CD4-positive, alpha-beta T cell (primary cell): ENCODE measurements around the gene RHBDL3. TPM values are rescaled to one million over a fixed set of nuclear protein-coding genes. Genes with fewer than 3 reads are reported as not detected.
"Not testable (repeated sequence)": the region's sequence is repeated elsewhere in the genome, so short reads cannot be mapped to it uniquely, and the experiment has no call there.

Experiments
- ATAC-seq: fragments of 200-7000 bp; cut with Tn5 transposase; one replicate; pipeline ENCODE4 v1.10.0; 2022; ENCODE audit warnings: mild to moderate bottlenecking; ENCODE audit not compliant: poor library complexity
- CTCF ChIA-PET: fragments of 350-600 bp; sonication (Branson Sonifier 250); formaldehyde crosslinking; loops from one replicate; lab custom pipeline; 2021; ENCODE audit warnings: antibody characterized with exemption, inconsistent platforms; lab: Charles Lee
- POLR2A ChIA-PET: fragments of 350-600 bp; sonication (Branson Sonifier 250); formaldehyde crosslinking; loops from one replicate; lab custom pipeline; 2021; ENCODE audit warnings: antibody characterized with exemption, inconsistent platforms; lab: Charles Lee
- DNase-seq, 14 experiments: peaks; one replicate each; pipeline ENCODE4 v3.0.0-alpha.2; 2013 to 2020; ENCODE audit warnings: mixed read lengths in 2 of 14
- H3K27ac ChIP-seq, 2 donors: one replicate each; pipeline versions ENCODE4 v1.5.1 to v1.7.0; 2013; ENCODE audit warnings: low read length in 2 of 2, low read depth in 1 of 2, mild to moderate bottlenecking in 1 of 2
- H3K27me3 ChIP-seq, 2 experiments: 1 replicate in 1 of 2; 2 replicates in 1 of 2; pipeline versions ENCODE4 v1.6.1 to v1.7.0; 2013; ENCODE audit warnings: low read length in 2 of 2, control low read depth in 1 of 2, mild to moderate bottlenecking in 1 of 2, moderate library complexity in 1 of 2; ENCODE audit not compliant: insufficient read depth in 2 of 2, control insufficient read depth in 1 of 2
- H3K36me3 ChIP-seq: one replicate; pipeline ENCODE4 v1.6.1; 2013; ENCODE audit warnings: low read length, control low read depth; ENCODE audit not compliant: insufficient read depth
- H3K4me1 ChIP-seq: one replicate; pipeline ENCODE4 v1.6.1; 2013; ENCODE audit warnings: low read length, control low read depth; ENCODE audit not compliant: insufficient read depth
- H3K4me3 ChIP-seq: one replicate; pipeline ENCODE4 v1.5.1; 2013; ENCODE audit warnings: mild to moderate bottlenecking, low read length, moderate library complexity
- H3K9me3 ChIP-seq, 2 experiments: 1 replicate in 1 of 2; 2 replicates in 1 of 2; pipeline versions ENCODE4 v1.6.1 to v1.7.0; 2013; ENCODE audit warnings: low read length in 2 of 2, mild to moderate bottlenecking in 2 of 2, control low read depth in 1 of 2, moderate library complexity in 1 of 2; ENCODE audit not compliant: control insufficient read depth in 1 of 2, insufficient read depth in 1 of 2
- H3K27ac Mint-ChIP-seq: one replicate; pipeline ENCODE4 v1.8.0; 2020; ENCODE audit warnings: mixed read lengths
- H3K27me3 Mint-ChIP-seq: one replicate; pipeline ENCODE4 v1.8.0; 2021; ENCODE audit warnings: mixed read lengths
- H3K36me3 Mint-ChIP-seq: one replicate; pipeline ENCODE4 v1.8.0; 2021; ENCODE audit warnings: low read depth, mixed read lengths
- H3K4me1 Mint-ChIP-seq: one replicate; pipeline ENCODE4 v1.8.0; 2021; ENCODE audit warnings: low read depth, mixed read lengths
- H3K4me3 Mint-ChIP-seq: one replicate; pipeline ENCODE4 v1.8.0; 2020; ENCODE audit warnings: mild to moderate bottlenecking, mixed read lengths
- H3K9me3 Mint-ChIP-seq: one replicate; pipeline ENCODE4 v1.8.0; 2020; ENCODE audit warnings: mixed read lengths
- CTCF ChIP-seq: fragments of 200-600 bp; IDR thresholded peaks from one replicate; pipeline ENCODE4 v1.8.0; 2022; ENCODE audit warnings: antibody characterized with exemption, mild to moderate bottlenecking
- intact Hi-C, 2 experiments: fragments of 100-400 bp; cut with DNase I in 1 of 2; cut with micrococcal nuclease in 1 of 2; formaldehyde crosslinking; loops; one replicate each; pipeline versions ENCODE4 v1.15.1 to v1.9.0; 2023 to 2025; cut with DNase I, micrococcal nuclease
- total RNA-seq, 174 experiments: library from RNA in 2 of 174; stranded (reverse) in 2 of 174; gene quantifications; one replicate each; pipeline ENCODE4 v1.2.3 and lab custom pipeline; 2021 to 2026

The RHBDL3 gene
- total RNA-seq, 2 experiments from 2014 or later: 0.08 TPM; not detected in 1

- Histone ChIP-seq H3K27ac (peak overlapping the region; percentile 98 to 99), H3K27me3 (no peaks in the 10 kb centered on the region), H3K9me3 (no peaks in the 10 kb centered on the region), H3K4me1 (peaks cover 52% of the 10 kb centered on the region), H3K4me3 (peak overlapping the region; percentile 91), H3K36me3 (peaks cover 35% of the 10 kb centered on the region)
- Mint-ChIP-seq H3K36me3 (peaks cover 64% of the 10 kb centered on the region), H3K9me3 (no peaks in the 10 kb centered on the region), H3K4me1 (peaks cover 49% of the 10 kb centered on the region), H3K27me3 (no peaks in the 10 kb centered on the region), H3K4me3 (peak overlapping the region; percentile 95), H3K27ac (peak overlapping the region; percentile 95)
- intact Hi-C loops: loop anchor here (1.0 to 10.0 kb wide), 4 partner anchors 91 to 524 kb away; partner anchors contain the start of genes PSMD11 (in 2 of the 2), MYO1D (in 1 of the 2) and UTP6 (in 1 of the 2)
- DNase-seq (peak in 11 of 14 experiments; percentile 9 to 83 (median 36)), ATAC-seq (peak; percentile 30)
- TF ChIP-seq CTCF: no peak
- ChIA-PET POLR2A (interaction anchor here (0.6 to 2.8 kb wide), 8 partner anchors 10 to 450 kb away, joined by 3 to 33 read pairs (median 4); partner anchors contain the start of genes C17orf75, CDK5R1 and PSMD11), CTCF (interaction anchor here (1.0 to 2.1 kb wide), 5 partner anchors 9 to 526 kb away, joined by 3 to 7 read pairs (median 4); partner anchors contain the start of genes C17orf75, MYO1D and PSMD11)
These were observed 85.2 kb downstream of the RHBDL3 start for GRCh38 chr17:32350666-32351418.

- peaks cover 77% of the 10 kb centered on the region for H3K36me3 Mint-ChIP-seq
- peaks cover 50% of the 10 kb centered on the region for H3K36me3 ChIP-seq
- H3K27ac Mint-ChIP-seq, H3K9me3 ChIP-seq, H3K27ac ChIP-seq, ATAC-seq, H3K27me3 ChIP-seq, H3K9me3 Mint-ChIP-seq, H3K27me3 Mint-ChIP-seq, CTCF ChIA-PET, DNase-seq: not testable (repeated sequence)
- H3K4me3 ChIP-seq: peak overlapping the region; percentile 91
- peaks cover 61% of the 10 kb centered on the region for H3K4me1 Mint-ChIP-seq
- intact Hi-C loops: loop anchor here in 1 of 2 experiments (5.0 to 10.0 kb wide), 2 partner anchors 90 to 522 kb away; partner anchors contain the start of genes MYO1D and PSMD11
- peak overlapping the region; percentile 95 for H3K4me3 Mint-ChIP-seq
- POLR2A ChIA-PET: interaction anchor here (1.2 kb wide), 1 partner anchor 11 kb away, joined by 3 read pairs; no protein-coding TSS in a partner anchor
- H3K4me1 ChIP-seq: peaks cover 61% of the 10 kb centered on the region
These were observed 87.1 kb downstream of the RHBDL3 start for GRCh38 chr17:32352734-32353133.

- H3K4me1 Mint-ChIP-seq: peaks cover 65% of the 10 kb centered on the region
- Histone ChIP-seq H3K4me1 (peaks cover 63% of the 10 kb centered on the region), H3K9me3 (no peaks in the 10 kb centered on the region), H3K27me3 (no peaks in the 10 kb centered on the region), H3K4me3 (peak overlapping the region; percentile 5), H3K36me3 (peaks cover 79% of the 10 kb centered on the region), H3K27ac (no peak overlapping the region)
- no peak for TF ChIP-seq CTCF
- ChIA-PET POLR2A (no interaction called here), CTCF (no interaction called here)
- H3K36me3 Mint-ChIP-seq: peaks cover 92% of the 10 kb centered on the region
- DNase-seq: no peak
- no peaks in the 10 kb centered on the region for H3K27me3 Mint-ChIP-seq
- H3K4me3 Mint-ChIP-seq: peak overlapping the region; percentile 18
- H3K27ac Mint-ChIP-seq: peak overlapping the region; percentile 24
- no peaks in the 10 kb centered on the region for H3K9me3 Mint-ChIP-seq
- ATAC-seq: no peak
- intact Hi-C loops: loop anchor here in 1 of 2 experiments (10.0 kb wide), 1 partner anchor 519 kb away; the partner anchor contains the start of gene MYO1D
These were observed 90.2 kb downstream of the RHBDL3 start for GRCh38 chr17:32355649-32356377.
